ENCODE results near the gene PHRF1.

The PHRF1 gene

DNA sequence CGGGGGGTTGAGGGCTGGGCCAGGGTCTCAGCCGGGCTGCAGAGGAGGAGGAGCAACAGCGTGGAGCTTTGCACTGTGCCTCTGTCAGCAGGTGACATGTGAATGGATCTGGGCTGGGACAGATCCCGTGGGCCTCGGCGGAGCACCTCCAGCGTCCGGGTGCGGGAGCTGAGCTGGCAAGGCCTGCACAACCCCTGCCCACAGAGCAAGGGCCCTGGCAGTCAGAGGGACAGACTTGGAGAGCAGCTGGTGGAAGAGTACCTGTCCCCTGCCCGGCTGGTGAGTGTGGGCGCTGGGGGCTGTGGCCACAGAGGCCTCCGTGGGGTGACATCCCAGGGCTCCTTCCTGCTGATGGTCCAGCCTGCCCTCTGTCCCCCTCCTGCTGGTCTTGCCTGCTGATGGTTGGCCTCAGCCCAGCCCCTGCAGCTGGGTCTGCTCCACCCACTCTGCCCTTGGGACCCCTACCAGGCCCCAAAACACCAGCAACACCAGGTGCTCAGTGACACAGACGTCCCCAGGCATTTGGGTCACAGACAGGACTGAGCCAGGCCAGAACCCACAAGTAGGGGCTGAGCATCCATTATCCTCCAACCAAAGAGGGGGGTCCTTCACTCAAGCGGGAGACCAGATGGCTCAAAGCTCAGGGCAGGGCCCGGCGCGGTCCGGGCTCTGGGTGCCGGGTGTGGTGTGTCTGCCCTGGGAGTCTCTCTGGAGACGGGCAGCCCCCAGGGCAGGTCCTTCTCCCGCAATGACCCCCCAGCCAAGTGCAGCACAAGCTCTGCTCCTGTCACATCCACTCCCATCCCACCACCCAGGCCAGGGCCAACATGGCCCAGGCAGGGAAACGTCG lies 35.5 kb upstream of the PHRF1 start:
- DNase-seq, result no peak
- Histone ChIP-seq H3K9me3 (ENCODE audit: control insufficient read depth, low read length) (no peaks in the 10 kb centered on the region), H3K27me3 (replicated peaks; ENCODE audit: control insufficient read depth, insufficient read depth, low read length, poor library complexity, severe bottlenecking) (no peaks in the 10 kb centered on the region)

DNA sequence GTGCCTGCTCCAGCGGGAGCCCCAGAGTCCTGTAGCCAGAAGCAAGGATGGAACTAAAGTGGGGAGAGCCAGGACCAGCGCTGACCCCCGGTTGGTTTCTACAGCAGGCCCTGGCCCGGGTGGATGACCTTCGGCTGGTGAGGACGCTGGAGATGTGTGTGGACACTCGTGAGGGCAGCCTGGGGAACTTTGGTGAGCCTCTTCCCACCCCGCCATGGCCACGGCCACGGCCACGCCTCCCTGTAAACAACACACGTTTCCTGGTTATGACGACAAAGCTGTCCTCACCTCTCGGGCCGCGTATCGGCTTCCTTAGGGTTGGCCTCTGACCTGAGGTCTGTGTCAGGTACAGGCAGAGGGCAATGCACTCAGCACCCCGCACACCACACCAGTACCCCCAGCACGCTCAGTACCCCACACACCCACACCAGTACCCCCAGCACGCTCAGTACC lies 34.8 kb upstream of the PHRF1 start:
- H3K4me1 ChIP-seq (ENCODE audit: control insufficient read depth, insufficient read depth, low read length, poor library complexity, severe bottlenecking), result peaks cover 16% of the 10 kb centered on the region
- H3K9me3 ChIP-seq (ENCODE audit: control insufficient read depth, low read length), result no peaks in the 10 kb centered on the region
- H3K4me3 ChIP-seq (ENCODE audit: insufficient read depth, low read depth, low read length, poor library complexity, severe bottlenecking), result no peak overlapping the region
- no peaks in the 10 kb centered on the region for H3K36me3 ChIP-seq (ENCODE audit: control insufficient read depth, insufficient read depth, low read length)
- H3K27ac ChIP-seq (ENCODE audit: insufficient read depth, low read length, poor library complexity, severe bottlenecking), result no peak overlapping the region
- DNase-seq, result no peak
- no peaks in the 10 kb centered on the region for H3K27me3 ChIP-seq (replicated peaks; ENCODE audit: control insufficient read depth, insufficient read depth, low read length, poor library complexity, severe bottlenecking)

More for the DNA sequence above, 35.5 kb upstream of the PHRF1 start:
- H3K36me3 ChIP-seq (ENCODE audit: control insufficient read depth, insufficient read depth, low read length), result no peaks in the 10 kb centered on the region
- H3K27ac ChIP-seq (ENCODE audit: insufficient read depth, low read length, poor library complexity, severe bottlenecking), result no peak overlapping the region
- no peak overlapping the region for H3K4me3 ChIP-seq (ENCODE audit: insufficient read depth, low read depth, low read length, poor library complexity, severe bottlenecking)
- peaks cover 21% of the 10 kb centered on the region for H3K4me1 ChIP-seq (ENCODE audit: control insufficient read depth, insufficient read depth, low read length, poor library complexity, severe bottlenecking)

DNA sequence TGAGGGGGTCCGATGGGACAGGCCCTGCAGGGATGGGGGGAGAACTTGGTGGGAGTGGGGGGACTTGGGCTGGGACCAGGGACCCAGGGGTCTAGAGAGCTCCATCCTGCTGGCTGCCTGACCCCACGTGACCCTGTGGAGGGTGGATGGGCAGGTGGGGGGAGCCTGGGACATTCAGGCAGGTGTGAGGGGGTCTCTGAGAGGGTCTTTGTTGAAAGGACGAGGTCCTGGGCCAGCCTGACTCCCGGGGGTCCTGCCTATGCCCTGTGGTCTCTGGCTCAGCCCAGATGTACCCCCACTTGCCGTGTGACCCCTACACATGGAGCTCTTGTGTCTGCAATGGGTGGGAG lies 31.5 kb upstream of the PHRF1 start:
- H3K9me3 ChIP-seq (ENCODE audit: control insufficient read depth, low read length), result no peaks in the 10 kb centered on the region
- DNase-seq, result no peak
- H3K4me3 ChIP-seq (ENCODE audit: insufficient read depth, low read depth, low read length, poor library complexity, severe bottlenecking), result no peak overlapping the region
- H3K4me1 ChIP-seq (ENCODE audit: control insufficient read depth, insufficient read depth, low read length, poor library complexity, severe bottlenecking), result no peaks in the 10 kb centered on the region
- no peaks in the 10 kb centered on the region for H3K27me3 ChIP-seq (replicated peaks; ENCODE audit: control insufficient read depth, insufficient read depth, low read length, poor library complexity, severe bottlenecking)
- no peaks in the 10 kb centered on the region for H3K36me3 ChIP-seq (ENCODE audit: control insufficient read depth, insufficient read depth, low read length)
- no peak overlapping the region for H3K27ac ChIP-seq (ENCODE audit: insufficient read depth, low read length, poor library complexity, severe bottlenecking)

DNA sequence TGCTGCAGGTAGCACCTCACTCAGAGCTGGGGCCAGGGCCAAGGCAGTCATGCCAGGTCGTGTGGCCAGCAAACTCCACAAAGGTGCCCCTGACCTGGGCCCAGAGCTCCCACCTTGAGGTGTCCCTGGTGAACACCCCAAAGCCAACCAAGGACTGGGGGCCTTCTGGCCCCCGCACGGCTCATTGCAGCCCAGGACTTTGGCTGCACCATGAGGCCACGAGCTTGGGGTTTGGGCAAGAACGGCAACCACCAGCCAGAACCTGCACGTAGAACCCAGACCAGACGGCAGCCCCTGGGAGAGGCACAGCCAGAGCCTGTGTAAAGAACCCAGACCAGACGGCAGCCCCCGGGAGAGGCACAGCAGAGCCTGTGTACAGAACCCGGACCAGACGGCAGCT lies 31.1 kb upstream of the PHRF1 start:
- Histone ChIP-seq H3K36me3 (ENCODE audit: control insufficient read depth, insufficient read depth, low read length) (no peaks in the 10 kb centered on the region), H3K4me3 (ENCODE audit: insufficient read depth, low read depth, low read length, poor library complexity, severe bottlenecking) (no peak overlapping the region), H3K4me1 (ENCODE audit: control insufficient read depth, insufficient read depth, low read length, poor library complexity, severe bottlenecking) (no peaks in the 10 kb centered on the region), H3K27me3 (replicated peaks; ENCODE audit: control insufficient read depth, insufficient read depth, low read length, poor library complexity, severe bottlenecking) (no peaks in the 10 kb centered on the region), H3K9me3 (ENCODE audit: control insufficient read depth, low read length) (no peaks in the 10 kb centered on the region), H3K27ac (ENCODE audit: insufficient read depth, low read length, poor library complexity, severe bottlenecking) (no peak overlapping the region)
- DNase-seq, result no peak

DNA sequence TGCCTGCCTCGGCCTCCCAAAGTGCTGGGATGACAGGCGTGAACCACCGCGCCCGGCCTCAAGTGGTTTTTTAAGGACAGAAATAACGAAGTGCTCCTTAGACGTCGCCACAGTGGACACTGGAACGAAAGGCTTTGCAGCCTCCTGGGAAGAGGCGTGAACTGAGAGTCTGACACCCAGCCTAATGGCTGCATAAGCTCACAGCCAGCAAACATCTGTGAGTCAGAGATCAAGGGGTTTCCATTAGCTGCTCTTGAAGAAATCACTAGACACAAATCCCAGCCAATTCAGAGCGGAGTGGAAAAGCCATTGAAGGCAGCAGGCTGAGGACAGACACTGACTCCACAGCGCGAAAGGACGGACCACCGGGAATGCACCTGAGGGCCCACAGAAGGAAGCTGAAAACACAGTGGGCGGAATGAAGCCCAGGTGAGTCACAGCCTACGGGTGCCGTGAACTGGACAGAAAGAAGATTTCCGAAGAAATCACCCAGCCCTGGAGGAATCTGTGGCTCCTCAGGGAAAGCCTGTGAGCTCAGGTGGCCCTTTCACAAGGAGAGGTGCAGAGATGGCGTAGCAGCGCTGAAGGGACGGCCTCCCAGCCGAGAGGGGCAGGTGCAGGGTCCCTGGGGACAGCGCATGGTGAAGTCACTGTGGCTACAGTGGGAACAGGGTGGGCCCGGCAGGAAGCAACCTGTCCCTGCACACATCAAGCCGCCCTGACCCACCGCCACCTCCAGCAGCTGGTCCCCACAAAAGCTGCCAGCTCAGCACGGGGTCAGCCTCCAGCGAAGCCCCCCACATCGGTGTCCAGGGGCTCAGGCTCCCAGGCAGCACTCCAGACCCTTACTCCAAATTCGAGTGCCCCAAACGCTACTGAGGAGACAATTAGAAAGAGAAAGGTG lies 27.3 kb upstream of the PHRF1 start:
- Histone ChIP-seq H3K27ac (ENCODE audit: insufficient read depth, low read length, poor library complexity, severe bottlenecking) (no peak overlapping the region), H3K9me3 (ENCODE audit: control insufficient read depth, low read length) (no peaks in the 10 kb centered on the region), H3K4me1 (ENCODE audit: control insufficient read depth, insufficient read depth, low read length, poor library complexity, severe bottlenecking) (no peaks in the 10 kb centered on the region), H3K4me3 (ENCODE audit: insufficient read depth, low read depth, low read length, poor library complexity, severe bottlenecking) (no peak overlapping the region), H3K27me3 (replicated peaks; ENCODE audit: control insufficient read depth, insufficient read depth, low read length, poor library complexity, severe bottlenecking) (no peaks in the 10 kb centered on the region), H3K36me3 (ENCODE audit: control insufficient read depth, insufficient read depth, low read length) (no peaks in the 10 kb centered on the region)
- DNase-seq, result no peak

DNA sequence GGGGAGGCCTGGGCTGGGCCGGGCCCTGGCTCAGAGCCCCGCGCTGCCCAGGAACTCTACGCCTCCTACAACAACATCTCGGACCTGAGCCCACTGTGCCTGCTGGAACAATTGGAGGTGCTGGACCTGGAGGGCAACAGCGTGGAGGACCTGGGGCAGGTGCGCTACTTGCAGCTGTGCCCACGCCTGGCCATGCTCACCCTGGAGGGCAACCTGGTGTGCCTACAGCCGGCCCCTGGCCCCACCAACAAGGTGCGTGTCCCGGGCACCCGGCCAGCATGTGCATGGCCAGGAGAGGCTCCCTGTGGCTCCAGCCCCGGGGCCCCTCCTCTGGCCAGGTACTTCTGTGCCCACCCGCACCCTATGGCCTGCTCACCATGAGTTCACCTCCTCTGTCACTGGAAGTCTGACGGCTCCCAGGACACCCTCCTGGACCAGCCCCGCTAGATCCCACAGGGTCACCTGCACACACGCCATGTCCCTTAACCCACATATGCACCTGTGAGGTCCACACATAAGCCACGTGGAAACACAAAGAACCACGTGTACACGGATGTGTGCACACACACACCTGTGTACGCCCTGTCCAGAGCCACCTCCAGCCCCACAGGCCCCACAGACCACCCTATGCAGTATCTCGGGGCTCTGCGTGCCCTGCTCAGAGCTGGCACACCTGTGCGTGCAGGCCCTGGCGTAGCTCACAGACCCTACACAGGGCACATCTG lies 26.1 kb upstream of the PHRF1 start:
- no peak overlapping the region for H3K4me3 ChIP-seq (ENCODE audit: insufficient read depth, low read depth, low read length, poor library complexity, severe bottlenecking)
- H3K9me3 ChIP-seq (ENCODE audit: control insufficient read depth, low read length), result no peaks in the 10 kb centered on the region
- no peak overlapping the region for H3K27ac ChIP-seq (ENCODE audit: insufficient read depth, low read length, poor library complexity, severe bottlenecking)
- H3K27me3 ChIP-seq (replicated peaks; ENCODE audit: control insufficient read depth, insufficient read depth, low read length, poor library complexity, severe bottlenecking), result no peaks in the 10 kb centered on the region
- DNase-seq, result no peak
- peaks cover 8% of the 10 kb centered on the region for H3K4me1 ChIP-seq (ENCODE audit: control insufficient read depth, insufficient read depth, low read length, poor library complexity, severe bottlenecking)
- H3K36me3 ChIP-seq (ENCODE audit: control insufficient read depth, insufficient read depth, low read length), result no peaks in the 10 kb centered on the region

DNA sequence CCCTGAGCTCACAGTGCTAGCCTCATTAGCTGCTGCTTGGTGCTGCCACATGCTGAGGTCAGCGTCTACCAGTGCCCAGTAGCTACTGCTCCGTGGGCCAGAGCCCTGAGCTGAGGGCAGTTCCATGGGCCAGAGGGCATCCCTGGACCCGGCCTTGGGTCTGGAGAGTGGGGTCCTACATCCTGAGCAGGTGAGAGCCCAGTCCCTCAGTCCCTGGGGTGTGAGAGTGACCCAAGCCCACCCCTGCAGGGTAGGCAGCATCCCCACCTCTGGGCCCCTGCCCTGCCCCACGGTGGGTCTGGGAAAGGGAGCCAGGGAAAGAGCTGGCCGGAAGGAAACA lies 25.6 kb upstream of the PHRF1 start:
- DNase-seq, result no peak
- Histone ChIP-seq H3K9me3 (ENCODE audit: control insufficient read depth, low read length) (no peaks in the 10 kb centered on the region), H3K4me1 (ENCODE audit: control insufficient read depth, insufficient read depth, low read length, poor library complexity, severe bottlenecking) (peaks cover 13% of the 10 kb centered on the region), H3K4me3 (ENCODE audit: insufficient read depth, low read depth, low read length, poor library complexity, severe bottlenecking) (no peak overlapping the region), H3K36me3 (ENCODE audit: control insufficient read depth, insufficient read depth, low read length) (no peaks in the 10 kb centered on the region), H3K27me3 (replicated peaks; ENCODE audit: control insufficient read depth, insufficient read depth, low read length, poor library complexity, severe bottlenecking) (no peaks in the 10 kb centered on the region), H3K27ac (ENCODE audit: insufficient read depth, low read length, poor library complexity, severe bottlenecking) (no peak overlapping the region)

DNA sequence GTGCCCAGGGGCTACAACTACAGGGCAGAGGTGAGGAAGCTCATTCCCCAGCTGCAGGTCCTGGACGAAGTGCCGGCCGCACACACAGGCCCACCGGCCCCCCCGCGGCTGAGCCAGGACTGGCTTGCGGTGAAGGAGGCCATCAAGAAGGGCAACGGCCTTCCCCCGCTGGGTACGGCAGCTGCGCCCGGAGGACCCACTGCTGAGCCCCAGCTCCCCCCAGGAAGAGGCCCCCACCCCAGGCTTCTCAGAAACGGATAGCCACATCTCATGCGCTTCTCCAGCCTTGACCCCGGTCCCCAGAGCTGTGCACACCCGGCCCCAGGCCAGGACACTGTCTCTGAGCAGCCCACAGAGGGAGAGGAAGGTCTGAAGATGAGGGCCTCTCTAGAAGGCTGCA lies 25.1 kb upstream of the PHRF1 start:
- Histone ChIP-seq H3K27me3 (replicated peaks; ENCODE audit: control insufficient read depth, insufficient read depth, low read length, poor library complexity, severe bottlenecking) (no peaks in the 10 kb centered on the region), H3K27ac (ENCODE audit: insufficient read depth, low read length, poor library complexity, severe bottlenecking) (no peak overlapping the region), H3K4me1 (ENCODE audit: control insufficient read depth, insufficient read depth, low read length, poor library complexity, severe bottlenecking) (peaks cover 14% of the 10 kb centered on the region), H3K4me3 (ENCODE audit: insufficient read depth, low read depth, low read length, poor library complexity, severe bottlenecking) (no peak overlapping the region), H3K36me3 (ENCODE audit: control insufficient read depth, insufficient read depth, low read length) (no peaks in the 10 kb centered on the region), H3K9me3 (ENCODE audit: control insufficient read depth, low read length) (no peaks in the 10 kb centered on the region)
- no peak for DNase-seq

DNA sequence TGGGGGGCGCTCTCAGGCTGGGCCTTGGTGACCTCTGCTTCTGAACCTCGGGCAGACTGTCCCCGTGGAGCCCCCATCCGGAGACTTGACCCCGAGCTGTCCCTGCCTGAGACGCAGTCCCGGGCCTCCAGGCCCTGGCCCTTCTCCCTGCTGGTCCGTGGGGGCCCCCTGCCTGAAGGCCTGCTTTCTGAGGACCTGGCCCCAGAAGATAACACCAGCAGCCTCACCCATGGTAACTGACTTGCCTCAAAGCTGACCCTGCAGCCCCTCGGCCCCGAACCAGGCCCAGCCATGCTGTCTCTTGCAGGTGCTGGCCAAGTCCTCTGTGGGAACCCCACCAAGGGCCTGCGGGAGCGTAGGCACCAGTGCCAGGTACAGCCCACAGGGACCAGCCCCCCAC lies 24.7 kb upstream of the PHRF1 start:
- H3K4me3 ChIP-seq (ENCODE audit: insufficient read depth, low read depth, low read length, poor library complexity, severe bottlenecking), result no peak overlapping the region
- no peak overlapping the region for H3K27ac ChIP-seq (ENCODE audit: insufficient read depth, low read length, poor library complexity, severe bottlenecking)
- no peak for DNase-seq
- H3K9me3 ChIP-seq (ENCODE audit: control insufficient read depth, low read length), result no peaks in the 10 kb centered on the region
- no peaks in the 10 kb centered on the region for H3K27me3 ChIP-seq (replicated peaks; ENCODE audit: control insufficient read depth, insufficient read depth, low read length, poor library complexity, severe bottlenecking)
- H3K36me3 ChIP-seq (ENCODE audit: control insufficient read depth, insufficient read depth, low read length), result no peaks in the 10 kb centered on the region
- peaks cover 14% of the 10 kb centered on the region for H3K4me1 ChIP-seq (ENCODE audit: control insufficient read depth, insufficient read depth, low read length, poor library complexity, severe bottlenecking)

All from effector memory CD4-positive, alpha-beta T cell (primary cell).